ENCODE measurements around the gene MMP25.
"Not testable (repeated sequence)": the region's sequence is repeated elsewhere in the genome, so short reads cannot be mapped to it uniquely, and the experiment has no call there.

MMP25 gene

GRCh38 chr16:3074860-3075522 lies 28.6 kb downstream of the MMP25 start:
- peak; percentile 24 to 62 (median 52) for DNase-seq

DNA sequence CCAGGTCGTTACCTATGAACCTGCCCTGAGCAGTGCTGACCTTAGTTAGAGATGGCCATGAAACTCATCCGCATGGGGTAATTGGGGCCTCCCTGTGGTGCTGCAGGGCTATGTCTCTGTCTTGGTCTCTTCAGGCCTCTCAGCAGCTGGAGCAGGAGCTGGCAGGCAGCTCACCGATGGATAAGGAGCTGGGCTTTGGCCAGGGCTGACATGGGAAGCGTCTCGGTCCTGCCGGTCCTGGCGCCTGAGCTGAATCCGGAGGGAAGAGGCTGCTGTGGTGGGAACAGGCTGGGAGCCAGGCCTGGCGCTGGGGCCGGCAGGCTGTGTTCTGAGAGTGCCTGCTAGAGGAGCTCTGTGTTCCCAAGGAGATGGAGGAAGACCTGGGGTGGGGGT lies 29.2 kb downstream of the MMP25 start:
- DNase-seq: no peak

- not testable (repeated sequence) for DNase-seq
Measured at GRCh38 chr16:3075946-3076345, 29.6 kb downstream of the MMP25 start.

DNA sequence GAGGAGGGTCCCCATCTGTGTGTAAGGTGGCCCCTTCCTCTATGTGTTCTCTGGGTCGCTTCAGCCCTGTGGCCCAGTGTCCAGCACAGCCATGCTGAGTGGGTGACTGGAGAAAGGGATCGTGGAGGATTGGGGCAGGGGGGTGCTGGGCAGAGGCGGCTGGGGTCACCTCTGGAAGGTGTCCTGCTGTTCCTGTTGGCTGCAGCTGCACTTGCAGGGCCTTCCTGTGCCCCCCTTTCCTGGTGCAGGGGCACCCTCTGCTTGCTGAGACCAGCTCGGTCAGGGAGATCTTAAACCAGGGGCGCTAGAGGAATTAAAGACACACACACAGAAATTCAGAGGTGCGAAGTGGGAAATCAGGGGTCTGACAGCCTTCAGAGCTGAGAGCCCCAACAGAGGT lies 30.2 kb downstream of the MMP25 start:
- DNase-seq: no peak

GRCh38 chr16:3080024-3080423 lies 33.7 kb downstream of the MMP25 start:
- no peak for DNase-seq

- not testable (repeated sequence) for DNase-seq
Measured at GRCh38 chr16:3081957-3082356, 35.6 kb downstream of the MMP25 start.

DNA sequence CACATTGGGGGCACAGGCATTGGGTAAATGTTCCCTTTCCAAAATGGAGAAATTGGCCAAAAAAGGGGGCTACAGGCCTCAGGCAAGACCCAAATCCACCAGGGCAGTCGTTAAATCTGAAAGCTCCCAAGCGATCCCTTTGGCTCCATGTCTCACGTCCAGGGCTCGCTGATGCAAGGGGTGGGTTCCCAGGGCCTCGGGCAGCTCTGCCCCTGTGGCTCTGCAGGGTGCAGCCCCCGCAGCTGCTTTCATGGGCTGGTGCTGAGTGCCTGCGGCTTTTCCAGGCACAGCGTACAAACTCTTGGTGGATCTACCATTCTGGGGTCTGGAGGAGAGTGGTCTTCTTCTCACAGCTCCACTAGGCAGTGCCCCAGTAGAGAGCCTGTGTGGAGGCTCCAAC lies 37.0 kb downstream of the MMP25 start:
- DNase-seq: not testable (repeated sequence)

DNA sequence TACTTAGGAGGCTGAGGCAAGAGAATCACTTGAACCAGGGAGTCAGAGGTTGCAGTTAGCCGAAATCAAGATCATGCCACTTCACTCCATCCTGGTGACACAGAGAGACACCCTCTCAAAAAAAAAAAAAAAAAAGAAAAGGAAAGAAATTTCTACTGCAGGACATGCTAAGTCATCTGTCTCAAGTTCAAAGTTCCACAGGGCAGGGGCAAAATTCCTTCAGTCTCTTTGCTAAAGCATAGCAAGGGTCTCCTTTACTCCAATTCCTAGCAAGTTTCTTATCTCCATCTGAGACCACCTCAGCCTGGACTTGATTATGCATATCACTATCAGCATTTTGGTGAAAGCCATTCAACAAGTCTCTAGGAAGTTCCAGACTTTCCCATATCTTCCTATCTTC lies 38.1 kb downstream of the MMP25 start:
- no peak for DNase-seq

- no peak for DNase-seq
Measured at GRCh38 chr16:3084969-3085670, 38.8 kb downstream of the MMP25 start.

GRCh38 chr16:3085868-3086595 lies 39.7 kb downstream of the MMP25 start:
- peak in 2 of 4 experiments; percentile 22 to 29 for DNase-seq

GRCh38 chr16:3086596-3087242 lies 40.4 kb downstream of the MMP25 start:
- DNase-seq: peak; percentile 38 to 70 (median 66)

DNA sequence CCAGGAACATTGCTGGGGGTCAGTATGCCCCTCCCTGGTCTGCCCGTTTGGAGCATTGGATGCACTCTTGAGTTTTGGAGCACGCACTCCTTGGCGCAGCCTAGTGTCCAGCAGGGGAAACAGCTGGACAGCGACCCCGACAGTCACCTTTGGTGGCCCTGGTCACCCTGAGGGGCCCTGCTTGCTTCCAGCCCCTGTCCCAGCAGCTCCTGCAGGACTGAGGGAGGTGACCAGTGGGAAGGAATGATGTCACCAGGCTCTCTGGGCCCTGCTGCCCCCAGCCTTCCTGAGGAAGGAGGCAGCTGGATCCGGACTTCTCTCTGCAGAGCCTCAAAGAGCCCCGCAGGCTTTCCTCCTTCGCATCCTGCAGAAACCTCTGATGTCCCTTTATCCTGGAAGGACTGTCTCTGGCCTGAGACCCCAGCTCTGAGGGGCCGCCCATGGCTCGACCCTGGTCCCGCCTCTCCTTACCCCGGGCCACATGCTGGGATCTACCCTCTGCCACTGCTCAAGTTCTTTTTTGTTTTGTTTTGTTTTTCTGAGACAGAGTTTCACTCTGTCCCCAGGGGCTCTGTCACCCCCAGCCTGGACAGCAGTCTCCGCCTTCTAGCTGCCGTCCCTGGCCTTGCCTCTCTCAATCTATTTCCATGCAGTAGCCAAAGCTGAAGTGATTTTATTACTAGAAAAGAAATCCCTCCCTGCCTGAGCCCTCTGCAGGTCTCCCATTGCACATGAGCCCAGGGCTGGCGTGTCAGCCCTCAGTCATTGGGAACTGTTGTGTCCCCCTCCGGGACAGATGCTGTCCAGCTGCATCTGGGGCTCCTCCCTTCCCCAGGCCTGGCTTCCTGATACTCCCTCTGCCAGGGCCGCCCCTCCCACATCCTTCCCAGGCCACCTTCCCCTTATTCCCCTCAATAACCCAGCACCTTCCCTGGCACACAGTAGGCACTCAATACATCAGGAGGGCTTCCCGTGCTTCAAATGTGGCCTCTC lies 41.2 kb downstream of the MMP25 start:
- peak; percentile 27 to 58 (median 46) for DNase-seq

GRCh38 chr16:3088450-3088849 lies 42.1 kb downstream of the MMP25 start:
- no peak for DNase-seq

DNA sequence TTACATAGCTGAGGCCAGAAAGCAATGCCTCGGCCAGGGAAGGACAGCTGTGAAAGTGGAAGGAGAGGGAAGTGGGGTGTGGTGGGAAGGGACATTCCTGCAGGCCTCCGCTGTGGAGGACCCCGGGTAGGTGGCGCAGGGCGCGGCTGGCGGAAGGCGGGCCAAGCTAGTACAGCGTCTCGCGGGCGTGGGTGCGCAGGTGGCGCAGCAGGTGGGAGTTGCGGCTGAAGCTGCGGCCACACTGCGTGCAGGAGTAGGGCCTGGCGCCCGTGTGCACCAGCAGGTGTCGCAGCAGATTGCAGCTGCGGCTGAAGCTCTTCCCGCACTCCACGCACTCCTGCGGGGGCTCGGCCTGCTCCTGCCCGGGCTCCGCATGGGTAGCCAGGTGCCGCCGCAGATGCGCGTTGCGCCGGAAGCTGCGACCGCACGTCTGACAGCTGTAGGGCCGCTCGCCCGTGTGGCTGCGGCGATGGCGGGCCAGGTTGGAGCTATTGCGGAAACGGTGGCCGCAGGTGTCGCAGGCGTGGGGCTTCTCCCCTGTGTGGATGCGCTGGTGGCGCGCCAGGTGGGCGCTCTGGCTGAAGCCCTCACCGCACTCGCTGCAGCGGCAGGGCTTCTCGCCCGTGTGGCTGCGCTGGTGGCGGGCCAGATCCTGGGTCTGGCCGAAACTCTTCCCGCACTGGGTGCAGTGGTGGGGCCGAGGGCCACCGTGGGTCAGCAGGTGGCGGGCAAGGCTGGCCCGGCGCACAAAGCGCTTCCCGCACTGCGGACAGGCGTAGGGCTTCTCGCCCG lies 42.8 kb downstream of the MMP25 start:
- no peak for DNase-seq

DNA sequence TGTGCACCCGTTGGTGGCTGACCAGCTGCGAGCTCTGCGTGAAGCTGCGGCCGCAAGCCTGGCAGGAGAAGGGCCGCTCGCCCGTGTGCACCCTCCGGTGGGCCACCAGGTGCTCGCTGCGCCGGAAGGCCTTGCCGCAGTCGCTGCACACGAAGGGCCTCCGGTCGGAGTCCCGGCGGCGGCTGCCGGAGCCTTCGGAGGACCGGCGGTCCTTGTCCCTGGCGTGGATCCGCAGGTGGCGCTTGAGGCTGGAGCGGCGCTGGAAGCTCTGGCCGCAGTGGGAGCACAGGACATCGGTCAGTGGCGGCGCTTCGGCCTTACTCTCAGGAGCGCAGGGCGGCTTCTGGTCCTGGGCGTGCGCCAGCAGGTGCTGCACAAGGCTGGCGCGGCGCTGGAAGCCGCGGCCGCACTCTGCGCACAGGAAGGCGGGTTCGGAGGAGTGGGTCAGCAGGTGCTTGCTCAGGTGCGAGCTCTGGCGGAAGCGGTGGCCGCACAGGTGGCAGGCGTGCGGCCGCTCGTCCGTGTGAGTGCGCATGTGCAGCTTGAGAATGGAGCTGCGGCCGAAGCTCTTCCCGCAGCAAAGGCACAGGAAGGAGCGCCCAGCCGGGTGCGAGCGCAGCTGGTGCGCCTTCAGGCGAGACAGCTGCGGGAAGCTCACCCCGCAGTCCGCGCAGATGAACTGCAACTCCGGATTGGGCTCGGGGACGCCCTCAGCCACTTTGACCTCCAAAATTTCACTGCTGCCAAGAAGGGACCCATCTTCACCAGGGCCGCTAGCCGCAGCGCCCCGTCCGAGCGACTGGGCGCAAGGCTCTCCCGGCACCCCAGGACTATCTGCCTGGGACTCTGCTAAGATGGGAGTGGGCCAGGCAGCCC lies 43.6 kb downstream of the MMP25 start:
- DNase-seq: no peak

- DNase-seq: no peak
Measured at GRCh38 chr16:3091551-3091950, 45.2 kb downstream of the MMP25 start.

DNA sequence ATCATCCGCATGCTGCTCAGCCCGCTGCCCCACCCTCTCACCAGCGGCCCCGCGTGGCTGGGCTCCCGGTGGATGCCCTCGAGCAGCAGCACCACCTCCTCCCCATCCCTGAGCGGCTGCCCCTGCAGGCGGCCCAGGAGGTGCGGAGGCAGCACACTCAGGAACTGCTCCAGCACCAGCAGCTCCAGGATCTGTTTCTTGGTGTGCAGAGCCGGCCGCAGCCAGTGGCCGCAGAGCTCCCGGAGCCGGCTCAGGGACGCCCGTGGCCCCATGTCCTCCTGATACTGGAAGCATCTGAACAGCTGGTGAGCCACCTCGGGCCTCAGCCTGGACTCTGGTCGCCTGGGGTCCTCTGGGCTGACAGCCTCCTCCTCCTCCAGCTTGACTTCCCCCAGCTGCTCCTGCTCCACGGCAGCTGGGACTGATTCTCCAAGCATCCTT lies 46.2 kb downstream of the MMP25 start:
- no peak for DNase-seq

GRCh38 chr16:3094289-3095027 lies 48.1 kb downstream of the MMP25 start:
- DNase-seq: peak; percentile 74 to 82 (median 80)

GRCh38 chr16:3095869-3096268 lies 49.5 kb downstream of the MMP25 start:
- DNase-seq: peak; percentile 81 to 93 (median 92)

Measured in suppressor macrophage (primary cell).